Vagina (tissue), 2 donors: ENCODE measurements around the gene TMEM38B. TPM values are rescaled to one million over a fixed set of nuclear protein-coding genes. Genes with fewer than 3 reads are reported as not detected.

Experiments
- DNase-seq, 2 donors: peaks; one replicate each; pipeline ENCODE4 v3.0.0-alpha.2; 2017; ENCODE audit errors: extremely low spot score in 2 of 2
- H3K27ac ChIP-seq: fragments of 200-600 bp; sonication (generic); one replicate; pipeline ENCODE4 v1.5.1; 2019
- H3K27me3 ChIP-seq: fragments of 200-600 bp; sonication (generic); one replicate; pipeline ENCODE4 v1.5.1; 2019
- H3K36me3 ChIP-seq, 2 donors: fragments of 200-600 bp; sonication (generic); one replicate each; pipeline ENCODE4 v1.5.1; 2017 to 2019
- H3K4me1 ChIP-seq: fragments of 200-600 bp; sonication (generic); one replicate; pipeline ENCODE4 v1.5.1; 2019
- H3K4me3 ChIP-seq, 2 donors: fragments of 200-600 bp; sonication (generic); 1 replicate in 1 of 2; 2 replicates in 1 of 2; pipeline ENCODE4 v1.5.1; 2016 to 2019
- H3K9me3 ChIP-seq: fragments of 200-600 bp; sonication (generic); one replicate; pipeline ENCODE4 v1.5.1; 2019
- CTCF ChIP-seq, 3 experiments: fragments of 450-650 bp in 2 of 3; fragments of 200-600 bp in 1 of 3; sonication (generic) in 1 of 3; IDR thresholded peaks; one replicate each; pipeline ENCODE4 v1.5.1; 2017 to 2019; ENCODE audit warnings: antibody characterized with exemption in 3 of 3, mild to moderate bottlenecking in 2 of 3, moderate library complexity in 2 of 3
- POLR2A ChIP-seq, 2 donors: fragments of 450-650 bp; IDR thresholded peaks; one replicate each; pipeline ENCODE4 v1.6.1; 2017; ENCODE audit warnings: antibody characterized with exemption in 2 of 2, mild to moderate bottlenecking in 2 of 2, moderate library complexity in 2 of 2
- POLR2AphosphoS5 ChIP-seq, 2 donors: sonication (generic); formaldehyde crosslinking; IDR thresholded peaks; one replicate each; pipeline ENCODE4 v1.9.0; 2017; ENCODE audit warnings: antibody characterized with exemption in 2 of 2, mild to moderate bottlenecking in 2 of 2, low read depth in 1 of 2; ENCODE audit not compliant: insufficient read depth in 1 of 2
- intact Hi-C: fragments of 100-400 bp; cut with DNase I; formaldehyde crosslinking; loops from one replicate; pipeline ENCODE4 v1.15.1; 2023
- total RNA-seq: library from RNA; depleted of rRNA; stranded (reverse); fragments of >200 nt; gene quantifications from one replicate; pipeline ENCODE4 v1.2.3, GENCODE V29; 2016

Gene TMEM38B
- total RNA-seq, 1 donor from 2014 or later, result 30.4 TPM

- no peaks in the 10 kb centered on the region for H3K9me3 ChIP-seq
- H3K36me3 ChIP-seq, result no peaks in the 10 kb centered on the region
- no peak for TF ChIP-seq CTCF (IDR thresholded peaks at IDR 0.05)
- TF ChIP-seq POLR2A (IDR thresholded peaks at IDR 0.05), result no peak
- TF ChIP-seq POLR2AphosphoS5 (IDR thresholded peaks at IDR 0.05; ENCODE audit: insufficient read depth in 1 of 2, low read depth in 1 of 2), result no peak
- no peak overlapping the region for H3K4me3 ChIP-seq
- H3K27me3 ChIP-seq, result no peaks in the 10 kb centered on the region
- intact Hi-C loops, result no loop called here
- DNase-seq, result no peak
- H3K27ac ChIP-seq, result no peak overlapping the region
- no peaks in the 10 kb centered on the region for H3K4me1 ChIP-seq
These were observed 18.4 kb downstream of the TMEM38B start for GRCh38 chr9:105712773-105713172.

DNA sequence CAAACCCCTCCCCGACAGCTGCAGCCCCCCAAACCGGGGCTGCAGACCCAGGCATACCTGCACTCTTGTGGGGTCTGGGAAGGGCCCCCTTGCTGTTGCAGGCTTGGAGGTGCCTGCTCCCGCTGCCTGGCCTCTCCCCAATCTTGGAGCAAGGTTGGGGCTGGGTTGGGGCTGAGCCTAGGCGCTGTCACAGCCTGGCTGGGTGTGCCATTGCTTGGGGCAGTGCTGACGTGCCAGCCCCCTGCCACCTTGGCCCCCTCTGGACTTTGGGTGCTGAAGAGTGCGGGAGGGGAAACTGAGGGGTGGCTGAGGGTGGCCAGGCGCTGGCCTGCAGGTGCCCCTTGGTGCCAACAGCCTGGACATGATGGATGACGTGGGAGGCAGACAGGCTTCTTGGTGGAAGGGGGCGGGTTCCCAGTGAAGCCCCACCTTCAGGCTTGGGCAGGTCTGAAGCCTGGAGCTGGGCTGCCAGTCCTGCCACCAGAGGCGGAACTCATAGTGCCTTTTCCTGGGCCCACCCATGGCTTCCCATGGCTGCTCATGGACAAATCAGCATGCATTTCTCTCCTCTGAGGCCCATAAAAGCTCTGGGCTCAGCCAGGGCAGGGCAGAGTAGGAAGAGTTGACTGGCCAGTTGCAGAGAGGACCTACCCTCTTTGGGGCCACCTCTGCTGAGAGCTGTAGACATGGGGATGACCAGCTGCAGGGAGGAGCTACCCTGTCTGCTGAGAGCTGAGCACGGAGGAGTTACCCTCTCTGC, 19.1 kb downstream of the TMEM38B start:
- TF ChIP-seq POLR2AphosphoS5 (IDR thresholded peaks at IDR 0.05; ENCODE audit: insufficient read depth in 1 of 2, low read depth in 1 of 2), result no peak
- no peak for TF ChIP-seq CTCF (IDR thresholded peaks at IDR 0.05)
- no peak for TF ChIP-seq POLR2A (IDR thresholded peaks at IDR 0.05)
- no peaks in the 10 kb centered on the region for H3K9me3 ChIP-seq
- H3K27ac ChIP-seq, result no peak overlapping the region
- no peak overlapping the region for H3K4me3 ChIP-seq
- no peaks in the 10 kb centered on the region for H3K36me3 ChIP-seq
- DNase-seq, result no peak
- intact Hi-C loops, result no loop called here
- H3K27me3 ChIP-seq, result no peaks in the 10 kb centered on the region
- no peaks in the 10 kb centered on the region for H3K4me1 ChIP-seq

- intact Hi-C loops, result no loop called here
- Histone ChIP-seq H3K27ac (no peak overlapping the region), H3K27me3 (no peaks in the 10 kb centered on the region), H3K36me3 (no peaks in the 10 kb centered on the region), H3K4me1 (no peaks in the 10 kb centered on the region), H3K4me3 (no peak overlapping the region), H3K9me3 (no peaks in the 10 kb centered on the region)
- no peak for DNase-seq
- TF ChIP-seq CTCF (IDR thresholded peaks at IDR 0.05), result no peak
- no peak for TF ChIP-seq POLR2A (IDR thresholded peaks at IDR 0.05)
- no peak for TF ChIP-seq POLR2AphosphoS5 (IDR thresholded peaks at IDR 0.05; ENCODE audit: insufficient read depth in 1 of 2, low read depth in 1 of 2)
These were observed 19.6 kb downstream of the TMEM38B start for GRCh38 chr9:105714020-105714331.

DNA sequence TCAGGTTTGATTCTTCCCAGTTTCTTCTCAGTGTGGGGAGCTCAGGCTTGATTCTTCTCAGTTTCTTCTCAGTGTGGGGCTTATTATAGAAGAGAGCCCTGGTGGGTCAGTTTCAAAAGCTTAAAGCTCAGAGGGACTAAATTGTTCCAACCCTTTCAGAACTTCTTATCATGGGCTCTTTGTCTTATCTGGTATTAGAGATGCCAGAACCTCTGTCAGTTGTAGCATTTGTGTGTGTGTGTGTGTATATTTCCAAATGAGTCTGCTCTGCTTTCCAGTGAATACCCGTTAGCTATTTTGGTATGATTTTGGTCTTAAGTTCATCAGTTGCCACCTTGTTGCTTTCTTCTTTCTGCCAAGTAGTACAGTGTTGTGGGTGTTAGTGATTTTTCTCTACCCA, 21.8 kb downstream of the TMEM38B start:
- Histone ChIP-seq H3K4me3 (no peak overlapping the region), H3K27me3 (no peaks in the 10 kb centered on the region), H3K36me3 (no peaks in the 10 kb centered on the region), H3K4me1 (no peaks in the 10 kb centered on the region), H3K9me3 (no peaks in the 10 kb centered on the region), H3K27ac (no peak overlapping the region)
- DNase-seq, result no peak
- TF ChIP-seq CTCF (IDR thresholded peaks at IDR 0.05), result no peak
- TF ChIP-seq POLR2AphosphoS5 (IDR thresholded peaks at IDR 0.05; ENCODE audit: insufficient read depth in 1 of 2, low read depth in 1 of 2), result no peak
- no peak for TF ChIP-seq POLR2A (IDR thresholded peaks at IDR 0.05)
- intact Hi-C loops, result no loop called here

- Histone ChIP-seq H3K36me3 (no peaks in the 10 kb centered on the region), H3K4me1 (no peaks in the 10 kb centered on the region), H3K27me3 (no peaks in the 10 kb centered on the region), H3K27ac (no peak overlapping the region), H3K9me3 (no peaks in the 10 kb centered on the region), H3K4me3 (no peak overlapping the region)
- TF ChIP-seq POLR2A (IDR thresholded peaks at IDR 0.05) (no peak), CTCF (IDR thresholded peaks at IDR 0.05) (no peak), POLR2AphosphoS5 (IDR thresholded peaks at IDR 0.05; ENCODE audit: insufficient read depth in 1 of 2, low read depth in 1 of 2) (no peak)
- DNase-seq, result no peak
- intact Hi-C loops, result no loop called here
These were observed 27.8 kb downstream of the TMEM38B start for GRCh38 chr9:105722099-105722498.
